H1 (cell line): ENCODE results near the gene KCNH1. TPM values are rescaled to one million over a fixed set of nuclear protein-coding genes. Genes with fewer than 3 reads are reported as not detected.

ENCODE experiments used
- CTCF ChIA-PET: fragments of 300-600 bp; sonication (Branson Sonifier 250); formaldehyde crosslinking; loops from one replicate; lab custom pipeline; 2021; ENCODE audit not compliant: partially characterized antibody; lab: Charles Lee
- POLR2A ChIA-PET: fragments of 300-600 bp; sonication (Branson Sonifier 250); formaldehyde crosslinking; loops from one replicate; lab custom pipeline; 2021; ENCODE audit warnings: inconsistent platforms; ENCODE audit not compliant: partially characterized antibody; lab: Charles Lee
- DNase-seq, 2 experiments: peaks; one replicate each; pipeline versions ENCODE4 v3.0.0 to v3.0.0-alpha.2; 2010 to 2022; ENCODE audit warnings: low spot score in 2 of 2, low read depth in 1 of 2, mixed read lengths in 1 of 2
- FAIRE-seq: peaks from 2 replicates; lab custom pipeline; 2011; peaks lifted over from hg19 to GRCh38; lab: Jason Lieb, UNC
- H2AFZ ChIP-seq: 2 replicates; pipeline ENCODE4 v1.8.1; 2012; ENCODE audit warnings: low read length, inconsistent platforms
- H2AK5ac ChIP-seq: 2 replicates; pipeline ENCODE4 v1.6.1; 2013; ENCODE audit warnings: low read depth, low read length
- H2BK120ac ChIP-seq: replicated peaks from 2 replicates; pipeline ENCODE3; 2013; ENCODE audit warnings: low read depth, low read length, inconsistent platforms
- H2BK12ac ChIP-seq: 2 replicates; pipeline ENCODE4 v1.6.1; 2013; ENCODE audit warnings: low read depth, low read length
- H2BK15ac ChIP-seq: 2 replicates; pipeline ENCODE4 v1.6.1; 2013; ENCODE audit warnings: low read length
- H2BK20ac ChIP-seq: 2 replicates; pipeline ENCODE4 v1.6.1; 2013; ENCODE audit warnings: low read length
- H2BK5ac ChIP-seq: 2 replicates; pipeline ENCODE4 v1.6.1; 2013; ENCODE audit warnings: low read depth, low read length
- H3K14ac ChIP-seq: 2 replicates; pipeline ENCODE4 v1.6.1; 2013; ENCODE audit warnings: inconsistent platforms; ENCODE audit not compliant: insufficient read length
- H3K18ac ChIP-seq: 2 replicates; pipeline ENCODE4 v1.6.1; 2013; ENCODE audit warnings: low read length; ENCODE audit errors: extremely low read depth
- H3K23ac ChIP-seq: 2 replicates; pipeline ENCODE4 v1.6.1; 2013; ENCODE audit warnings: inconsistent platforms; ENCODE audit not compliant: insufficient read length
- H3K23me2 ChIP-seq: 2 replicates; pipeline ENCODE4 v1.6.1; 2013; ENCODE audit warnings: low read depth, low read length
- H3K27ac ChIP-seq: 2 replicates; pipeline ENCODE4 v1.6.1; 2011; ENCODE audit warnings: low read depth, low read length, inconsistent platforms
- H3K27me3 ChIP-seq, 4 experiments: replicated peaks in 1 of 4; 1 replicate in 1 of 4; 2 replicates in 3 of 4; pipeline versions ENCODE4 v1.6.1 to v1.8.1; 2011 to 2013; ENCODE audit warnings: low read length in 3 of 4, mild to moderate bottlenecking in 3 of 4, inconsistent platforms in 2 of 4, mixed read lengths in 2 of 4, moderate library complexity in 1 of 4; ENCODE audit not compliant: control insufficient read depth in 3 of 4, insufficient read depth in 3 of 4; ENCODE audit errors: extremely low read depth in 1 of 4
- H3K36me3 ChIP-seq, 4 experiments: 2 replicates each; pipeline versions ENCODE4 v1.6.1 to v1.8.1; 2011 to 2013; ENCODE audit warnings: mild to moderate bottlenecking in 4 of 4, low read length in 3 of 4, moderate library complexity in 2 of 4, control low read depth in 1 of 4, inconsistent platforms in 1 of 4; ENCODE audit not compliant: insufficient read depth in 4 of 4, control insufficient read depth in 2 of 4
- H3K4ac ChIP-seq: replicated peaks from 2 replicates; pipeline ENCODE3; 2013; ENCODE audit warnings: low read length, low read depth, mixed read lengths, inconsistent platforms; ENCODE audit not compliant: insufficient read length
- H3K4me1 ChIP-seq, 4 experiments: replicated peaks in 1 of 4; 1 replicate in 1 of 4; 2 replicates in 3 of 4; pipeline versions ENCODE4 v1.6.1 to v1.8.1; 2011 to 2013; ENCODE audit warnings: low read length in 3 of 4, inconsistent platforms in 2 of 4, mixed read lengths in 1 of 4; ENCODE audit not compliant: insufficient read depth in 4 of 4, control insufficient read depth in 3 of 4
- H3K4me2 ChIP-seq, 2 experiments: 2 replicates each; pipeline versions ENCODE4 v1.6.1 to v1.8.1; 2011 to 2013; ENCODE audit warnings: low read depth in 2 of 2, low read length in 2 of 2, control low read depth in 1 of 2, inconsistent platforms in 1 of 2, mild to moderate bottlenecking in 1 of 2; ENCODE audit not compliant: insufficient read depth in 1 of 2
- H3K4me3 ChIP-seq, 4 experiments: fragments of 200-600, 300-600 bp in 1 of 4; sonication (generic), shearing (Covaris generic), sonication (Bioruptor Twin) in 1 of 4; 2 replicates each; pipeline versions ENCODE4 v1.5.1 to v1.8.1; 2011 to 2016; ENCODE audit warnings: low read length in 4 of 4, low read depth in 3 of 4, control low read depth in 2 of 4, inconsistent platforms in 2 of 4, mild to moderate bottlenecking in 2 of 4, mixed read lengths in 1 of 4, moderate library complexity in 1 of 4; ENCODE audit not compliant: insufficient read depth in 2 of 4; ENCODE audit errors: extremely low read depth in 1 of 4
- H3K56ac ChIP-seq: replicated peaks from 2 replicates; pipeline ENCODE3; 2013; ENCODE audit warnings: low read depth, mild to moderate bottlenecking, mixed read lengths, low read length, inconsistent platforms; ENCODE audit not compliant: insufficient read length
- H3K79me1 ChIP-seq: 2 replicates; pipeline ENCODE4 v1.6.1; 2013; ENCODE audit warnings: low read depth, low read length, control low read depth
- H3K79me2 ChIP-seq, 2 experiments: 2 replicates each; pipeline versions ENCODE4 v1.6.1 to v1.8.1; 2012 to 2013; ENCODE audit warnings: low read length in 2 of 2, mild to moderate bottlenecking in 2 of 2, inconsistent platforms in 1 of 2; ENCODE audit not compliant: insufficient read depth in 2 of 2, control insufficient read depth in 1 of 2
- H3K9ac ChIP-seq, 4 experiments: replicated peaks in 1 of 4; 1 replicate in 1 of 4; 2 replicates in 3 of 4; pipeline versions ENCODE4 v1.6.1 to v1.8.1; 2011 to 2013; ENCODE audit warnings: low read depth in 3 of 4, low read length in 3 of 4, control low read depth in 2 of 4, mild to moderate bottlenecking in 2 of 4, moderate library complexity in 2 of 4, inconsistent platforms in 1 of 4; ENCODE audit errors: extremely low read depth in 1 of 4
- H3K9me3 ChIP-seq, 2 experiments: 2 replicates each; pipeline versions ENCODE4 v1.6.1 to v1.8.1; 2012 to 2013; ENCODE audit warnings: mild to moderate bottlenecking in 2 of 2, moderate library complexity in 2 of 2, control low read depth in 1 of 2, inconsistent platforms in 1 of 2, low read depth in 1 of 2, low read length in 1 of 2, mixed read lengths in 1 of 2; ENCODE audit not compliant: insufficient read depth in 2 of 2
- H4K20me1 ChIP-seq, 2 experiments: replicated peaks in 1 of 2; 2 replicates each; pipeline versions ENCODE3 to v1.8.1; 2011 to 2013; ENCODE audit warnings: inconsistent platforms in 2 of 2, low read length in 2 of 2, mild to moderate bottlenecking in 1 of 2; ENCODE audit not compliant: insufficient read depth in 2 of 2, control insufficient read depth in 1 of 2
- H4K5ac ChIP-seq: 2 replicates; pipeline ENCODE4 v1.6.1; 2013; ENCODE audit warnings: low read length, low read depth, mixed read lengths, inconsistent platforms; ENCODE audit not compliant: insufficient read length
- H4K8ac ChIP-seq: 2 replicates; pipeline ENCODE4 v1.8.0; 2013; ENCODE audit warnings: mild to moderate bottlenecking, moderate library complexity, low read length, inconsistent platforms; ENCODE audit not compliant: insufficient read depth; ENCODE audit errors: extremely low read depth
- H4K91ac ChIP-seq: replicated peaks from 2 replicates; pipeline ENCODE3; 2013; ENCODE audit warnings: low read length, mixed read lengths, inconsistent platforms; ENCODE audit not compliant: insufficient read length
- ASH2L ChIP-seq: fragments of 200-600, 300-600 bp; sonication (generic); IDR thresholded peaks from one replicate; pipeline ENCODE4 v1.7.1; 2017; ENCODE audit warnings: low read length
- BACH1 ChIP-seq: IDR thresholded peaks from 2 replicates; pipeline ENCODE4 v1.6.1; 2012; ENCODE audit warnings: low read length, improper control_type of control experiment
- GABPA ChIP-seq: IDR thresholded peaks from 2 replicates; pipeline ENCODE4 v1.6.1; 2011; ENCODE audit warnings: mild to moderate bottlenecking, low read length, moderate library complexity, borderline replicate concordance; ENCODE audit not compliant: insufficient read depth
- JUN ChIP-seq: IDR thresholded peaks from 2 replicates; pipeline ENCODE4 v1.6.1; 2011; ENCODE audit warnings: low read depth, mild to moderate bottlenecking, improper control_type of control experiment, low read length
- JUND ChIP-seq: IDR thresholded peaks from 2 replicates; pipeline ENCODE4 v1.6.1; 2011; ENCODE audit warnings: mild to moderate bottlenecking, improper control_type of control experiment, low read length
- KDM1A ChIP-seq: fragments of 200-600, 300-600 bp; sonication (generic); IDR thresholded peaks from 2 replicates; pipeline ENCODE4 v1.7.1; 2016; ENCODE audit warnings: mild to moderate bottlenecking, low read length, borderline replicate concordance
- NRF1 ChIP-seq: IDR thresholded peaks from 2 replicates; pipeline ENCODE4 v1.6.1; 2011; ENCODE audit warnings: mild to moderate bottlenecking, low read depth, low read length, improper control_type of control experiment
- POLR2AphosphoS5 ChIP-seq: IDR thresholded peaks from 2 replicates; pipeline ENCODE4 v1.6.1; 2011; ENCODE audit warnings: low read depth, low read length
- RAD21 ChIP-seq, 2 experiments: IDR thresholded peaks in 1 of 2; conservative IDR thresholded peaks in 1 of 2; 2 replicates each; pipeline ENCODE4 v1.6.1; 2011; ENCODE audit warnings: low read depth in 2 of 2, low read length in 2 of 2, improper control_type of control experiment in 1 of 2, inconsistent platforms in 1 of 2, mild to moderate bottlenecking in 1 of 2, moderate library complexity in 1 of 2
- RBBP5 ChIP-seq: IDR thresholded peaks from 2 replicates; pipeline ENCODE4 v1.7.1; 2012; ENCODE audit warnings: low read depth, mild to moderate bottlenecking, inconsistent platforms, low read length, moderate library complexity, borderline replicate concordance
- RFX5 ChIP-seq: IDR thresholded peaks from 2 replicates; pipeline ENCODE4 v1.6.1; 2011; ENCODE audit warnings: low read depth, low read length, improper control_type of control experiment, borderline replicate concordance
- SP2 ChIP-seq: IDR thresholded peaks from 2 replicates; pipeline ENCODE4 v1.6.1; 2012; ENCODE audit warnings: mild to moderate bottlenecking, low read length, inconsistent platforms
- SRF ChIP-seq: IDR thresholded peaks from 2 replicates; pipeline ENCODE4 v1.6.1; 2011; ENCODE audit warnings: mild to moderate bottlenecking, low read depth, low read length, moderate library complexity
- WGBS, 2 experiments: shearing (Covaris generic) in 1 of 2; methylation state at CpG; one replicate each; pipeline versions ENCODE4 v1.1.6 to v1.1.7; 2013 to 2015; ENCODE audit warnings: low lambda C conversion rate in 2 of 2, mixed read lengths in 2 of 2, inconsistent platforms in 1 of 2, low coverage in 1 of 2, missing lambda C conversion rate in 1 of 2; ENCODE audit not compliant: insufficient replicate concordance in 2 of 2, insufficient coverage in 1 of 2, insufficient read length in 1 of 2; ENCODE audit errors: extremely low coverage in 1 of 2, missing lambda C conversion rate in 1 of 2; 5-methylcytosine and 5-hydroxymethylcytosine counted together
- polyA plus RNA-seq, 7 experiments: library from polyadenylated mRNA; depleted of rRNA in 3 of 7; stranded (reverse) in 5 of 7; unstranded in 2 of 7; fragments of >200 nt in 5 of 7; fragments of 200-250 nt in 2 of 7; gene quantifications; 1 replicate in 5 of 7; 2 replicates in 1 of 7; 4 replicates in 1 of 7; pipeline versions ENCODE4 v1.2.1 to v1.2.3, GENCODE V29; 2011 to 2013; ENCODE audit warnings: missing spikeins in 2 of 7, mixed read lengths in 2 of 7
- total RNA-seq: library from RNA; stranded (reverse); fragmentation: NEBNext Ultra II Directional; extraction: Animal tissue kit (Norgen Biotek cat#: 25700); gene quantifications from 2 replicates; pipeline ENCODE4 v1.2.1, GENCODE V29; 2021
- TF ChIP-seq, protein P1 (sequence below): IDR thresholded peaks from 2 replicates; pipeline ENCODE4 v1.6.1; 2012; ENCODE audit warnings: inconsistent platforms

Gene KCNH1
- total and polyA plus RNA-seq, 2 of the 8 experiments (the other 6 are each of a cell fraction or from before 2014, with no cell fraction given) = 0.27 to 0.34 TPM

DNA sequence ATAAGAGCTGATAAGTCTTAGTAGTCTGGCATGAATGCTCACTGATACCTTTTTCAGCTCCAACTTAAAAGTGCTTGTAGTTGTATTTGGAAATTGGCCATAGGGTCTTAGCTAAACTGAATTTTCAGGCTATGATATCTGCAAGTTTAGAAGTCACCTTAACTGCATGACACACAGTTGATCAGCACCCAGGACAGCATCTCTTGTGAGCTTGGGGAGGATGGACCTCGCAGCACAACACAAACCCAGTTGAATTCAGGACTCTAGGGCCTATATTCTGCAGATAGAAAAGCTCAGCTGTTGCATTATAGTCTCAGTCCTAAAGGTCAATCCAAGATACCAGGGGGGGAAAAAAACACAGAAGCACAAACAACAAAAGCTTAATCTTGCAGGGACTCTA is 394.3 kb downstream of the KCNH1 start:
- H3K36me3 ChIP-seq = no peaks in the 10 kb centered on the region
- FAIRE-seq (no peak), DNase-seq (no peak)
- H3K56ac ChIP-seq = no peak overlapping the region
- H3K4me3 ChIP-seq = no peak overlapping the region
- H3K4me1 ChIP-seq = no peaks in the 10 kb centered on the region; a peak in 1 of 7 replicates
- no peak overlapping the region for H3K4ac ChIP-seq
- 75% methylated on average over 1 of the region's 1 CpG; no CpG with 5 or more reads in 1 of the 2 experiments for WGBS, 2 experiments
- no peaks in the 10 kb centered on the region for H4K20me1 ChIP-seq
- H2BK15ac ChIP-seq = no peak overlapping the region
- H3K23ac ChIP-seq = no peak overlapping the region
- no peak overlapping the region for H2BK12ac ChIP-seq
- no peak overlapping the region for H3K4me2 ChIP-seq
- POLR2A ChIA-PET = no interaction called here
- no peak overlapping the region for H3K9ac ChIP-seq
- CTCF ChIA-PET = interaction anchor here (0.7 to 1.3 kb wide), 6 partner anchors 9 to 291 kb away, joined by 3 to 6 read pairs (median 3); no protein-coding TSS in a partner anchor
- no peak overlapping the region for H2BK20ac ChIP-seq
- no peaks in the 10 kb centered on the region for H3K27me3 ChIP-seq
- H3K23me2 ChIP-seq = 0 out of 2 replicates have a peak, but pooled peaks cover 2% of the 10 kb centered on the region
- H4K91ac ChIP-seq = no peak overlapping the region
- H3K79me2 ChIP-seq = no peaks in the 10 kb centered on the region
- H4K8ac ChIP-seq = no peak overlapping the region
- no peak overlapping the region for H3K18ac ChIP-seq
- no peak overlapping the region for H2BK5ac ChIP-seq
- H4K5ac ChIP-seq = no peak overlapping the region
- no peak overlapping the region for H2AFZ ChIP-seq
- no peak overlapping the region for H3K14ac ChIP-seq
- no peak overlapping the region for H3K27ac ChIP-seq
- H3K9me3 ChIP-seq = no peaks in the 10 kb centered on the region
- H3K79me1 ChIP-seq = no peaks in the 10 kb centered on the region
- H2AK5ac ChIP-seq = no peak overlapping the region
- H2BK120ac ChIP-seq = no peak overlapping the region
- no peak for TF ChIP-seq NRF1
- TF ChIP-seq GABPA = no peak
- no peak for TF ChIP-seq JUND
- no peak for TF ChIP-seq POLR2AphosphoS5
- TF ChIP-seq BACH1 = no peak
- TF ChIP-seq ASH2L = no peak
- TF ChIP-seq KDM1A = no peak
- no peak for TF ChIP-seq JUN
- TF ChIP-seq RAD21 (IDR thresholded peaks at IDR 0.05 in 1 of 2, conservative IDR thresholded peaks at IDR 0.05 in 1 of 2; ENCODE audit: low read depth in 2 of 2, low read length in 2 of 2) = no peak
- no peak for TF ChIP-seq RFX5
- no peak for TF ChIP-seq RBBP5
- TF ChIP-seq, protein P1, sequence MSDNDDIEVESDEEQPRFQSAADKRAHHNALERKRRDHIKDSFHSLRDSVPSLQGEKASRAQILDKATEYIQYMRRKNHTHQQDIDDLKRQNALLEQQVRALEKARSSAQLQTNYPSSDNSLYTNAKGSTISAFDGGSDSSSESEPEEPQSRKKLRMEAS = no peak
- no peak for TF ChIP-seq SP2
- no peak for TF ChIP-seq SRF
